Neural cell (in vitro differentiated cells): ENCODE data around the gene RSRC1.

Source experiments
- EZH2 ChIP-seq: fragments of 200-600, 300-800 bp; shearing (Covaris generic), sonication (generic); IDR thresholded peaks from 2 replicates; pipeline ENCODE4 v1.6.1; 2014; ENCODE audit warnings: antibody characterized with exemption, low read length, borderline replicate concordance, mild to moderate bottlenecking; ENCODE audit not compliant: insufficient read depth, poor library complexity, severe bottlenecking
- MXI1 ChIP-seq: fragments of 450-650 bp; conservative IDR thresholded peaks from 2 replicates; pipeline ENCODE4 v1.6.1; 2014; ENCODE audit warnings: antibody characterized with exemption, mild to moderate bottlenecking; ENCODE audit not compliant: poor library complexity, severe bottlenecking
- TF ChIP-seq, protein P1 (sequence below): IDR thresholded peaks from 2 replicates; pipeline ENCODE4 v1.6.1; 2012; ENCODE audit warnings: borderline replicate concordance
- TF ChIP-seq, protein P2 (sequence below): fragments of 450-650 bp; IDR thresholded peaks from 2 replicates; pipeline ENCODE4 v1.5.1; 2014; ENCODE audit warnings: antibody characterized with exemption, mild to moderate bottlenecking, moderate library complexity; ENCODE audit not compliant: poor library complexity, severe bottlenecking

GRCh38 chr3:158109295-158109803, 540 bp upstream of the RSRC1 start:
- TF ChIP-seq EZH2: no peak
- TF ChIP-seq MXI1: no peak
- TF ChIP-seq, protein P1, sequence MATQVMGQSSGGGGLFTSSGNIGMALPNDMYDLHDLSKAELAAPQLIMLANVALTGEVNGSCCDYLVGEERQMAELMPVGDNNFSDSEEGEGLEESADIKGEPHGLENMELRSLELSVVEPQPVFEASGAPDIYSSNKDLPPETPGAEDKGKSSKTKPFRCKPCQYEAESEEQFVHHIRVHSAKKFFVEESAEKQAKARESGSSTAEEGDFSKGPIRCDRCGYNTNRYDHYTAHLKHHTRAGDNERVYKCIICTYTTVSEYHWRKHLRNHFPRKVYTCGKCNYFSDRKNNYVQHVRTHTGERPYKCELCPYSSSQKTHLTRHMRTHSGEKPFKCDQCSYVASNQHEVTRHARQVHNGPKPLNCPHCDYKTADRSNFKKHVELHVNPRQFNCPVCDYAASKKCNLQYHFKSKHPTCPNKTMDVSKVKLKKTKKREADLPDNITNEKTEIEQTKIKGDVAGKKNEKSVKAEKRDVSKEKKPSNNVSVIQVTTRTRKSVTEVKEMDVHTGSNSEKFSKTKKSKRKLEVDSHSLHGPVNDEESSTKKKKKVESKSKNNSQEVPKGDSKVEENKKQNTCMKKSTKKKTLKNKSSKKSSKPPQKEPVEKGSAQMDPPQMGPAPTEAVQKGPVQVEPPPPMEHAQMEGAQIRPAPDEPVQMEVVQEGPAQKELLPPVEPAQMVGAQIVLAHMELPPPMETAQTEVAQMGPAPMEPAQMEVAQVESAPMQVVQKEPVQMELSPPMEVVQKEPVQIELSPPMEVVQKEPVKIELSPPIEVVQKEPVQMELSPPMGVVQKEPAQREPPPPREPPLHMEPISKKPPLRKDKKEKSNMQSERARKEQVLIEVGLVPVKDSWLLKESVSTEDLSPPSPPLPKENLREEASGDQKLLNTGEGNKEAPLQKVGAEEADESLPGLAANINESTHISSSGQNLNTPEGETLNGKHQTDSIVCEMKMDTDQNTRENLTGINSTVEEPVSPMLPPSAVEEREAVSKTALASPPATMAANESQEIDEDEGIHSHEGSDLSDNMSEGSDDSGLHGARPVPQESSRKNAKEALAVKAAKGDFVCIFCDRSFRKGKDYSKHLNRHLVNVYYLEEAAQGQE: no peak
- TF ChIP-seq, protein P2, sequence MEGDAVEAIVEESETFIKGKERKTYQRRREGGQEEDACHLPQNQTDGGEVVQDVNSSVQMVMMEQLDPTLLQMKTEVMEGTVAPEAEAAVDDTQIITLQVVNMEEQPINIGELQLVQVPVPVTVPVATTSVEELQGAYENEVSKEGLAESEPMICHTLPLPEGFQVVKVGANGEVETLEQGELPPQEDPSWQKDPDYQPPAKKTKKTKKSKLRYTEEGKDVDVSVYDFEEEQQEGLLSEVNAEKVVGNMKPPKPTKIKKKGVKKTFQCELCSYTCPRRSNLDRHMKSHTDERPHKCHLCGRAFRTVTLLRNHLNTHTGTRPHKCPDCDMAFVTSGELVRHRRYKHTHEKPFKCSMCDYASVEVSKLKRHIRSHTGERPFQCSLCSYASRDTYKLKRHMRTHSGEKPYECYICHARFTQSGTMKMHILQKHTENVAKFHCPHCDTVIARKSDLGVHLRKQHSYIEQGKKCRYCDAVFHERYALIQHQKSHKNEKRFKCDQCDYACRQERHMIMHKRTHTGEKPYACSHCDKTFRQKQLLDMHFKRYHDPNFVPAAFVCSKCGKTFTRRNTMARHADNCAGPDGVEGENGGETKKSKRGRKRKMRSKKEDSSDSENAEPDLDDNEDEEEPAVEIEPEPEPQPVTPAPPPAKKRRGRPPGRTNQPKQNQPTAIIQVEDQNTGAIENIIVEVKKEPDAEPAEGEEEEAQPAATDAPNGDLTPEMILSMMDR: no peak
